HG02623 (cell line): ENCODE data around the gene NPIPB2.

ENCODE experiments used
- ATAC-seq: cut with Tn5 transposase; IDR thresholded peaks from one replicate; pipeline ENCODE4 v1.9.1; 2021; ENCODE audit warnings: moderate library complexity; ENCODE audit not compliant: unreplicated experiment

Gene NPIPB2

DNA sequence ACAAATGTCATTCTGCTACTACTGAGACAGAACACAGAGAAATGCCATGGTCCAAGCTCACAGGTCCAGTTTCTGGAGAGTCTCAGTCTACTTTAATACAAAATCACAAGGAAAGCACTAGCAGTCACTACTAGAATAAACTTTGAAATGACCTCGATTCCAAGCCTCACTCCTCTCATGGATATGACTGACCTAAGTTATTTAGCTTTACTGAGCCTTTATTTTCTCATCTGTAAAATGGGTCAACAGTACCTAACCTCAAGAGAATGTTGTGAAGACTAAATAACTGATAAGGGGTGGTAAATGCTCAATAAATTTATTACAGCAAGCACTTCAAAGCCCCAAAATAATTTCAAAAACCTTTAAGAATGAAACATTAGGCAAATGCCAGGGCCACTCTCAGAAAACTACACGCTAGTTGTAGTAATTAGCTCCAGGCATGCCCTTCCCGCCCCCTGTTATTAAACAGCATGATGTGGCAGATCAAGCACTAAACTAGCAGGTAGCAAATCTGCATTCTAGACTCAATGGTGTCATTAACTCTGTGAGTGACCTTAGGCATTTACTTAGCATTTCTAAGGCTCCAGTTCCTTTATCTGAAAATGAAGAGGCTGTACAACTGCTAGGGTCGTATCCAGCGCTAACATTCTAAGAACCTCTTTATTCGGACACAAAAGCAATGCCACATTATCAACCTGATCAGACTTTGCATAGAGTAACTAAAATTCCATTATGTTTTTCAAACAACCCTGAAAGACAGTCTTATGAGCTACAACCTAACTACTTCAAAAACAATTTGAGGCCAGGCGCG lies 34.5 kb downstream of the NPIPB2 start:
- ATAC-seq: no peak

DNA sequence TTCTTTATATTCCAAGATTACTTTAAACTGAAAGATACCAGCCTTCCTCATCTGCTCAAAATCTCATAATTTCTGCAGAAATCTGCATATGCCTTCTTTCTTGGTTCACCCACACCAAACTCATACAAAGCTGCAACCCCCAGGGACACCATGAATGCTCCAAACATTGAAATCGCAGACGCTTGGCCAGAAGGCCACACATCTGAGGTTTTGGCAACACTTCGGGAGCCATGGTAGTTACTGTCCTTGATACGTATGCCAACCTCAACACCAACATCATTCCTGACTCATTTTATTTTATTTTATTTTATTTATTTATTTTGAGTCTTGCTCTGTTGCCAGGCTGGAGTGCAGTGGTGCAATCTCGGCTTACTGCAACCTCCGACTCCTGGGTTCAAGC lies 37.9 kb downstream of the NPIPB2 start:
- ATAC-seq: no peak

DNA sequence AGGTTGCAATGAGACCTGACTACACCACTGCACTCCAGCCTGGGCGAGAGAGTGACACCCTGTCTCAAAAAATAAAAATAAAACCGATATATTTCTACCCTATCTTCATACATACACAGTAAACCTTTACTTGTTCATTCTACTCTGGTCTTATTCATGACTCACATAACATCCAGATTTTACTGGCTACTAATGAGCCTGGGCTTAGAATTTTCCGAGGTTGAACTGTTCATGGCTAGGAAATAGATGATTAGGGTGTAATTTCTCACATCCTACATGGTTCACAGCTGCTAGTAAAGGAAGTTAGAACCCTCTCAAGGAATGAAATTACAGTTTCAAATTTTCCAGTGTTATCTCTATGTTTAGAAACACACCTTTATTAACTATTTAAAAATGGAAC lies 40.8 kb downstream of the NPIPB2 start:
- no peak for ATAC-seq

DNA sequence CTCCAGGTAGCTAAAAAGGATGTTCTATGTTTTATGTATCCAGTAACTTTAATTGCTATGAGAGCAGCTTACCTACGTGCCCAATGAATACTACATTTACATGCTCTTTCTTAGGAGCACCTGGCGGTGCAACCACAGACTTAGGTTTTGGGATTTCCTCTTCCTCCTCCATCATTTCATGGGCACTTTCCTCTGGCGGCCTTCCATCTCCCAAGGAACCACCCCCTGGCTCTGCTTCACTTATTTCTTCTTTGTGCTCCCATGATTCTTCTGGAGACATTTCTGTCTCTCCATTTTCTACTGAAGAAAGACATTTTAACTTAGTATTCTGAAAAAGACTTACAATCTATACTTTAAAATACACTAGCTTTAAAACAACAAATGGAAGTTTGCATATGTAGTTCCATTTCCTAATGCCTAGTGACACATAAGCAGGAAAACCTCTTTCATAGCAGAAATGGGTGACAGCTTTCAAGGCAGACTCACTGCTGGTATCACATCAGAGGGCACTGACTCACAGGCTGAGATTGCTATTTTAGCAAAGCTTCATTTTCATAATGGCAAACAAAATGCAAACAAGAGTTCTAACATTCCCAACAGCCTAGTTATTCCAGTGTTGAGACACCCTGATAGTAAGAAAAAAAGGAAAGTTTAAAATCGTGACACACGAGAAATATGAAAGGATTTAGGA lies 45.2 kb downstream of the NPIPB2 start:
- ATAC-seq: no peak

DNA sequence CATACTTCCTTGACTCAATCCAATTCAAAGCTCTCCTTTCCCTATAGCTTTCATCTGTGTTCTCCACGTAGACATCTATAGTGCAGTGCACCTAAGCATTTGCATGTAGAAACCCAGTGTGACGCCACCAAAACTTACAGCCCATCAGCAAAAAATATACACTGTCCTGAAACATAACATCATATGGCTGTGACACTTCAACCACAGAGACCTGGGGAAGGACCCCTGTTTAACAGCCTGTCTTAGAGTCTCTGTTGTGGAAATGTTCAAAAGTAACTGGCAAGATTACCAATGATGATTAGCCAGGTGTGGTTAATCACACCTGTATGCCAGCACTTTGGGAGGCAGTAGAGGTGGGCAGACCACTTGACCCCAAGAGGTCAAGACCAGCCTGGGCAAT lies 48.3 kb downstream of the NPIPB2 start:
- no peak for ATAC-seq

DNA sequence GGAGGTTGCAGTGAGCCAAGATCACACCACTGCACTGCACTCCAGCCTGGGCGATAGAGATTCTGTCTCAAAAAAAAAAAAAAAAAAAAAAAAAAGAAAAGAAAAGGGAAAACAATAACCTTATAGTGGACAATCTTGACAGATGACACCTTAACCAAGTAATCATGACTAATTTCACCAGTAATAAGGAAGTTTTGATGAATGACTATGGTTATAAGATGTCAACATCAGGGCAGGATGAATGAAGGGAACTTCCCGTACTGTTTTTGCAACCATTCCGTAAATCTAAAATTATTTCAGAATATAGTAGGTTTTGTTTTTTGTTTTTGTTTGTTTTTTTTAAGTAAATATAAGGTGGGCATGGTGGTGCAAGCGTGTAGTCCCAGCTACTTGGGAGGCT lies 49.1 kb downstream of the NPIPB2 start:
- no peak for ATAC-seq

DNA sequence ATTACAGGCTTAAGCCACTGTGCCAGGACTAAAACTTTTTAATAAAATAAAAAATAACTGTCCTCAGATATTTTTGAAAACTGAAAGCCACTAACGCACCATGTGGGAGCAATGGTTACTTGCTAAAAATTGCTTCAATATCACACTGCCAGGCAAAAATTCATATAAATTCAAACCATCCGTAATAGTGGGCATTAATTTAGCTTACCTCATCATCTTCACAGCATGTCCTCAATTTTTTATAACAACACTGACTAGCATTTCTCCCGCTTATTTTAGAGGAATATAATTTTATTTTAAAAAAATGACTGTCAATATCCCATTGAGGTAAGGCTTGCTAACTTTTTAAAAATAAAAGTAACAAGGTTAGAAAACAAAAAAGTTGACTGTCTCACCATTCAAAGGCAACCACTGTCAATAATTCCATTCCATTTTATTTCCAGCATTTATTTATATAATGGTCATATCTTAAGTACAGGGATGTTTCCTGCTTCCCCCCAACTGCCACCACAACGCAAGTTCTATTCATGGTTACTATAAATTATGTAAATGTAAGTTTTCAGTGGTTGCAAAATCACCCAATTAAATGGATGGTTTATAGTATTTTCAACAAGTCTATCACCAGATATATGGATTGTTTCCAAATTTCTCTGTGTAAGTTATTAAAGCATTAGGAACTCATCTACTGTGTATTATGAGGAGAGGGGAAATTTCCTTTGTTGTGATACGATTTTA lies 51.4 kb downstream of the NPIPB2 start:
- no peak for ATAC-seq

DNA sequence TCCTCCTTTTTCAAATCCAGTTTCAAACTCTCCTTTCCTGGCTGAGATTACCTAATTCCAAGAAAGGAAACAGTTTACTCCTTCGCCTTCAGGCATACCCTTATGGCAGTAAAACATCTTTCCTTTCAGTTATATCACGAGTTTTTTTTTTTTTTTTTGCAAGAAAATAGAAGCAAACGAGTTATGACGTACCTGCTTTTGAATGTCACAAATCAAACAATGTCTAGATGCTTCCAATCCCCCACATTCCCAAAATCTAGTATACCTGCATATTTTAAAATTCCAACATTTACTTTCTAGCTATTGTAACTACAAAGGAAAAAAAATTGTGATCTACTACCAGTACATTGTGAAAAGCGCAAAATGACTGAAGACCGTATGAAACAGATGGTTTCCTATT lies 55.0 kb downstream of the NPIPB2 start:
- no peak for ATAC-seq

DNA sequence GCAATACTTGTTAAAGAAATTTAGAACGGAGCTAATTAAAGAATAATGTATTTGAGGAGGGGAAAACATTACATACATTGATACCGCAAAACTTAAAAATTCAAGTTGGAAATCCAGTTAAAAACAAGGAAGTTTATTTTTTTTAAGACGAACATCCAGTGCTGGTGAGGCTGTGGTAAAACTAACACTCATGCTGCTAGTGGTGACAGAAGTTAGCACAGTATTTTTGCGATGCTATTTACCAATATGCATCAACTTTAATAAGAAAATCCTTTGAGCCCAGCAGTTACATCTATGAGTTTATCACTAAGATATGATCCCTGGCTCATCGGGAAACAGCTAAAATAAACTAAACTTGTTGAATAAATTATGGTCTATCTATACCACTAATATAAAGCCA lies 57.8 kb downstream of the NPIPB2 start:
- ATAC-seq: no peak

DNA sequence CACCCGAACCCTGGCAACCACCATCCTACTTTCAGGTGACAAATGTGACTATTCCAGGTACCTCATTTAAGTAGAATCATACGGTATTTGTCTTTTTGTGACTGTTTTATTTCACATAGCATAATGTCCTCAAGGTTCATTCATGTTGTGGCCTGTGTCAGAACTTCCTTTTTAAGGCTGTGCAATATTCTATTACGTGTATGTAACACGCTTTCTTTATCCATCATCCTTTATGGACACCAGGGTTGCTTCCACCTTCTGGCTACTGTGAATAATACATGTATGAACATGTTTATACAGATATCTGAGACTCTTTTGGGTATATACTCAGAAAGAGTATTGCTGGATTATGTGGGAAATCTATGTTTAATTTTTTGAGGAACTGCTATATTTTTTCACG lies 61.8 kb downstream of the NPIPB2 start:
- no peak for ATAC-seq

DNA sequence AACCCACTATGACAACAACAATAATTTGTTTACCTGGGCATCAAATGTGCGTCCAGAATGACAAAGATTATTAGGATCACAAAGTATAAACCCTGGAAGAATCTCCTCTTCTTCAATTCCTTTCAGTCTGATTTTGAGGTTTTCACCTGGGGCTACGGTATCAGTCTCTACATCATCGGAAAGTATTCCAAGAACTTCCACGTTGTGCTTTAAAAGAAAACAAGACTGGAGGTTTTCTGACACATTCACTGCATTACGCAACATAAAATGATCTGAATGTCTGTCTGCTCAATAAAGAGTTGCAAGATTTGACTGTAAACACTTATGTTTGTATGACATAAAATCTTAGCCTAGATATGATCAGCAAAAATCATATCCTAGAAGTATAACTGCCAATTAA lies 64.5 kb downstream of the NPIPB2 start:
- ATAC-seq: no peak
